ENCODE data around the gene ATXN2. TPM values are rescaled to one million over a fixed set of nuclear protein-coding genes. Genes with fewer than 3 reads are reported as not detected.

ATXN2 gene
- total RNA-seq, 1 donor from 2014 or later: 70.3 TPM

DNA sequence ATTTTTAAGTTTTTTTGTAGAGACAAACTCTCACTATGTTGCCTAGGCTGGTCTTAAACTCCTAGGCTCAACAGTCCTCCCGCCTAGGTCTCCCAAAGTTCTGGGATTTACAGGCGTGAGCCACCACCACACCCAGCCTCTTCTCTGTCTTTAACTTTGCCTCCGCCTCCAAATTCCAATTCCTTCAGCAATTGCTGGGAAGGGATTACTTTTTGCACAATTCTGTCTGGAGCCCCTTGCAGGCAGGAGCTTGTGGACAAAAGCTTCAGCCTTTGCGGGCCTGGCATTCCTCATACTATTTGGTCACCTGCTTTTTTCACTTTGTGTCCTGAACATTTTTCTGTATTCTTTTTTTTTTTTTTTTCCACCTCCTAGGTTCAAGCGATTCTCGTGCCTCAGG is 167.3 kb downstream of the ATXN2 start:
- H3K36me3 ChIP-seq: no peaks in the 10 kb centered on the region
- no peak overlapping the region for H3K4me3 ChIP-seq
- peak overlapping the region; percentile 77 for H3K27ac ChIP-seq
- H3K9me3 ChIP-seq: no peaks in the 10 kb centered on the region
- TF ChIP-seq, protein P1, sequence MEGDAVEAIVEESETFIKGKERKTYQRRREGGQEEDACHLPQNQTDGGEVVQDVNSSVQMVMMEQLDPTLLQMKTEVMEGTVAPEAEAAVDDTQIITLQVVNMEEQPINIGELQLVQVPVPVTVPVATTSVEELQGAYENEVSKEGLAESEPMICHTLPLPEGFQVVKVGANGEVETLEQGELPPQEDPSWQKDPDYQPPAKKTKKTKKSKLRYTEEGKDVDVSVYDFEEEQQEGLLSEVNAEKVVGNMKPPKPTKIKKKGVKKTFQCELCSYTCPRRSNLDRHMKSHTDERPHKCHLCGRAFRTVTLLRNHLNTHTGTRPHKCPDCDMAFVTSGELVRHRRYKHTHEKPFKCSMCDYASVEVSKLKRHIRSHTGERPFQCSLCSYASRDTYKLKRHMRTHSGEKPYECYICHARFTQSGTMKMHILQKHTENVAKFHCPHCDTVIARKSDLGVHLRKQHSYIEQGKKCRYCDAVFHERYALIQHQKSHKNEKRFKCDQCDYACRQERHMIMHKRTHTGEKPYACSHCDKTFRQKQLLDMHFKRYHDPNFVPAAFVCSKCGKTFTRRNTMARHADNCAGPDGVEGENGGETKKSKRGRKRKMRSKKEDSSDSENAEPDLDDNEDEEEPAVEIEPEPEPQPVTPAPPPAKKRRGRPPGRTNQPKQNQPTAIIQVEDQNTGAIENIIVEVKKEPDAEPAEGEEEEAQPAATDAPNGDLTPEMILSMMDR (IDR thresholded peaks at IDR 0.05): no peak
- intact Hi-C loops (cut with DNase I): no loop called here
- H3K27me3 ChIP-seq (ENCODE audit: low read depth): no peaks in the 10 kb centered on the region
- ATAC-seq (no peak), DNase-seq (no peak)
- H3K4me1 ChIP-seq: peaks cover 100% of the 10 kb centered on the region

DNA sequence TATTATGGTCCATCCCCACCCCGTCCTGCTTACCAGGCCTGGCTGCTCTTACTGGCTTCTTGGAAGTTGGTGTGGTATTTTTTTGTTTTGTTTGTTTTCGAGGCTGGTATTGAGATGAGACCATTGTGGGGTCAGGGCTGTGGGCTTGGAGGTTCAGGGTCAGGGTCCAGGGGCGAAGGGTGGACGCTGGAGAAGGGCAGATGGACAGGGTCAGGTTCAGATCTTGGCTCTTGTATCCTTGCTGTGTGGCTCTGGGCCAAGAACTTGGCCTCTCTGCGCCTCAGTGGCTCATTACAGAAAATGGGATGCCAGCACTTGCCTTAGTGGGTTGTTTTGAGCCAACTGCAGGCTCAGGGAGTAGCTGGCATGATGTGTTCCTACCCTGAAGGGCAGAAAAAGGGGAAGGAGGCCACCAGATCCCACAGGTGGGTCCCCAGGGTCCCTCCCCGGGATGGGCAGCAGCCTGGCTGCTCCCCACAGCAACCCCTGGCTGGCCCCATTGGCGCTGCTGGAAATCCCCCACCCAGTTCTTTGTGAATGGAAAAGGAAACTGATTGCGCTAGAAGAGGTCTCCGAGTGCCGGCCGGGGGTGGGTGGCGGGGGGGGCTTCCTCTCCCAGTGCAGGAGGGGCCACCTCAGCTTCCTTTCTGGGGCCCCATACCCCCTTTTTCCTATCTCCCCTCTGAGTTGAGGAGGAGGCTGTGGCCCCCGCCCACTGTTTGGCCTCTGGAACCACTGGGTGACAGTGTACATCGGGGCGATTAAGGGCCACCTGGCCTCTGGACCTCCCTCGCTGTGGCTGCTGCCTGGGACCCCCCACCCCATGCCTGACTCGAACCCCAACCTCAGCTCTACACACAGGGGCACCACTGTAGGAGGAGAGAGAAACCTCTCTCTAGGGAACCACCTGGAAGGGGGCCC is 168.4 kb downstream of the ATXN2 start:
- intact Hi-C loops (cut with DNase I): no loop called here
- TF ChIP-seq, protein P1 (IDR thresholded peaks at IDR 0.05): no peak
- H3K27ac ChIP-seq: peak overlapping the region; percentile 77
- H3K27me3 ChIP-seq (ENCODE audit: low read depth): no peaks in the 10 kb centered on the region
- no peaks in the 10 kb centered on the region for H3K36me3 ChIP-seq
- peak overlapping the region; percentile 29 for H3K4me3 ChIP-seq
- DNase-seq (no peak), ATAC-seq (peak in 1 of 2 donors; percentile 10)
- H3K9me3 ChIP-seq: no peaks in the 10 kb centered on the region
- H3K4me1 ChIP-seq: peaks cover 100% of the 10 kb centered on the region

GRCh38 chr12:111429828-111430432 is 169.2 kb downstream of the ATXN2 start:
- Histone ChIP-seq H3K27ac (peak overlapping the region; percentile 77), H3K4me1 (peaks cover 100% of the 10 kb centered on the region), H3K9me3 (no peaks in the 10 kb centered on the region), H3K27me3 (ENCODE audit: low read depth) (no peaks in the 10 kb centered on the region), H3K36me3 (no peaks in the 10 kb centered on the region), H3K4me3 (peak overlapping the region; percentile 29)
- DNase-seq: no peak
- TF ChIP-seq, protein P1 (IDR thresholded peaks at IDR 0.05): no peak
- peak in 1 of 2 donors; percentile 5 for ATAC-seq
- intact Hi-C loops (cut with DNase I): no loop called here

DNA sequence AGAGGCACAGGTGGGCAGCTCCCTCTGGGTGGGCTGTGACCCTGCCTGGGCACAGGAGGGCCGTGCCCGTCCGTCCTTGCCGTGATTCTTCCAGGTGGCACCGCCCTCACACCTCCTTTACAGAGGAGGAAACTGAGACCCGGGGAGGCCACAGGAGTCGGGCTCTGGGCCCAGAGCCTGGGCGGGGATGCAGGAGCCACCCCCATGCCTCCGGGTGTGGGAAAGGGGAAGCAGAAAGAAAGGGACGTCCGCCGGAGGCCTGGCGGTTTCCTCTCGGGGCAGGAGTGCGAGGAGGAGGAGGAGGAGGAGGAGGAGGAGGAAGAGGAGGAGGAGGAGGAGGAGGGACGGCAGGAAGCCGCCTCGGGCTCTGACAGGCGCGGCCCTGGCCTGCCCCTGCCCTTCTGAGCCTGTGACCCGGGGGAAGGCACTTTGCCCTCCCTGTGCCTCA is 170.4 kb downstream of the ATXN2 start:
- intact Hi-C loops (cut with DNase I): no loop called here
- DNase-seq (peak; percentile 80), ATAC-seq (peak; percentile 51 to 66)
- Histone ChIP-seq H3K27ac (peak overlapping the region; percentile 77), H3K4me1 (peaks cover 97% of the 10 kb centered on the region), H3K36me3 (no peaks in the 10 kb centered on the region), H3K9me3 (no peaks in the 10 kb centered on the region), H3K27me3 (ENCODE audit: low read depth) (no peaks in the 10 kb centered on the region), H3K4me3 (no peak overlapping the region)
- TF ChIP-seq, protein P1 (IDR thresholded peaks at IDR 0.05): no peak

- Histone ChIP-seq H3K4me1 (peaks cover 91% of the 10 kb centered on the region), H3K9me3 (no peaks in the 10 kb centered on the region), H3K27ac (peak overlapping the region; percentile 65), H3K27me3 (ENCODE audit: low read depth) (no peaks in the 10 kb centered on the region), H3K36me3 (no peaks in the 10 kb centered on the region), H3K4me3 (no peak overlapping the region)
- intact Hi-C loops (cut with DNase I): no loop called here
- TF ChIP-seq, protein P1 (IDR thresholded peaks at IDR 0.05): no peak
- ATAC-seq (no peak), DNase-seq (no peak)
These were observed 170.9 kb downstream of the ATXN2 start for GRCh38 chr12:111428081-111428727.
